IMR-90 (cell line): ENCODE results near the gene MCF2L2. TPM values are rescaled to one million over a fixed set of nuclear protein-coding genes. Genes with fewer than 3 reads are reported as not detected.

Experiments
- ATAC-seq: fragments of 200-7000 bp; cut with Tn5 transposase; 2 replicates; pipeline ENCODE4 v1.9.1; 2020; ENCODE audit warnings: low read depth, mild to moderate bottlenecking, moderate library complexity
- BruUV-seq: library from RNA; stranded (reverse); fragments of 400-500 nt; replicated peaks from 2 replicates; lab custom pipeline; 2021; lab: Mats Ljungman, UMichigan
- CTCF ChIA-PET: fragments of 300-600 bp; formaldehyde crosslinking; extraction: SDS; loops from one replicate; lab custom pipeline; 2021; ENCODE audit warnings: antibody characterized with exemption; lab: Yijun Ruan, JAX
- POLR2A ChIA-PET: fragments of 300-600 bp; sonication (Branson Sonifier 250); formaldehyde crosslinking; loops from one replicate; lab custom pipeline; 2022; ENCODE audit warnings: antibody characterized with exemption; ENCODE audit not compliant: unreplicated experiment; lab: Charles Lee
- DNase-seq: peaks from one replicate; pipeline ENCODE4 v3.0.0; 2013
- H2AFZ ChIP-seq: replicated peaks from 2 replicates; pipeline ENCODE3; 2013; ENCODE audit warnings: low read length, mild to moderate bottlenecking; ENCODE audit not compliant: poor library complexity
- H2AK5ac ChIP-seq: 2 replicates; pipeline ENCODE4 v1.6.1; 2013; ENCODE audit warnings: low read depth, low read length, inconsistent platforms
- H2AK9ac ChIP-seq: replicated peaks from 2 replicates; pipeline ENCODE3; 2013; ENCODE audit warnings: mild to moderate bottlenecking, low read depth, low read length, moderate library complexity; ENCODE audit not compliant: poor library complexity
- H2BK120ac ChIP-seq: 2 replicates; pipeline ENCODE4 v1.6.1; 2013; ENCODE audit warnings: low read depth, low read length, inconsistent platforms
- H2BK15ac ChIP-seq: 3 replicates; pipeline ENCODE4 v1.6.1; 2013; ENCODE audit warnings: low read depth, low read length, inconsistent platforms
- H2BK20ac ChIP-seq: 2 replicates; pipeline ENCODE4 v1.6.1; 2013; ENCODE audit warnings: low read depth, mild to moderate bottlenecking, inconsistent platforms, low read length, moderate library complexity
- H2BK5ac ChIP-seq: 2 replicates; pipeline ENCODE4 v1.6.1; 2013; ENCODE audit warnings: mild to moderate bottlenecking, low read depth, low read length, inconsistent platforms; ENCODE audit not compliant: poor library complexity, severe bottlenecking
- H3K14ac ChIP-seq: replicated peaks from 2 replicates; pipeline ENCODE4 v1.6.1; 2013; ENCODE audit warnings: low read depth, low read length, inconsistent platforms
- H3K18ac ChIP-seq: 2 replicates; pipeline ENCODE4 v1.6.1; 2013; ENCODE audit warnings: low read depth, low read length, control low read depth
- H3K23ac ChIP-seq: 2 replicates; pipeline ENCODE4 v1.6.1; 2013; ENCODE audit warnings: low read depth, low read length, inconsistent platforms
- H3K27ac ChIP-seq: 2 replicates; pipeline ENCODE4 v1.5.1; 2013; ENCODE audit warnings: mild to moderate bottlenecking, control low read depth, low read length; ENCODE audit not compliant: insufficient read depth
- H3K27me3 ChIP-seq: 2 replicates; pipeline ENCODE4 v1.6.1; 2013; ENCODE audit warnings: low read length; ENCODE audit not compliant: control insufficient read depth, insufficient read depth
- H3K36me3 ChIP-seq: 2 replicates; pipeline ENCODE4 v1.6.1; 2013; ENCODE audit warnings: low read length, mixed read lengths; ENCODE audit not compliant: control insufficient read depth, insufficient read depth
- H3K4ac ChIP-seq: 2 replicates; pipeline ENCODE4 v1.6.1; 2013; ENCODE audit warnings: low read depth, low read length, inconsistent platforms
- H3K4me1 ChIP-seq: 2 replicates; pipeline ENCODE4 v1.6.1; 2013; ENCODE audit warnings: low read length, mixed read lengths; ENCODE audit not compliant: control insufficient read depth, insufficient read depth
- H3K4me2 ChIP-seq: 2 replicates; pipeline ENCODE4 v1.6.1; 2013; ENCODE audit warnings: low read depth, mild to moderate bottlenecking, control low read depth, low read length, moderate library complexity
- H3K4me3 ChIP-seq: 2 replicates; pipeline ENCODE4 v1.5.1; 2013; ENCODE audit warnings: low read depth, mild to moderate bottlenecking, control low read depth, low read length, moderate library complexity; ENCODE audit not compliant: insufficient read depth
- H3K56ac ChIP-seq: 2 replicates; pipeline ENCODE4 v1.6.1; 2013; ENCODE audit warnings: low read length, inconsistent platforms; ENCODE audit not compliant: insufficient read depth; ENCODE audit errors: extremely low read depth
- H3K79me1 ChIP-seq, 2 experiments: 2 replicates each; pipeline ENCODE4 v1.6.1; 2013; ENCODE audit warnings: low read length in 2 of 2, inconsistent platforms in 1 of 2, low read depth in 1 of 2
- H3K9ac ChIP-seq: 2 replicates; pipeline ENCODE4 v1.6.1; 2013; ENCODE audit warnings: low read depth, low read length, control low read depth
- H3K9me1 ChIP-seq: 2 replicates; pipeline ENCODE4 v1.6.1; 2013; ENCODE audit warnings: low read length, inconsistent platforms; ENCODE audit not compliant: insufficient read depth
- H3K9me3 ChIP-seq: 2 replicates; pipeline ENCODE4 v1.6.1; 2013; ENCODE audit warnings: low read length; ENCODE audit not compliant: control insufficient read depth, insufficient read depth
- H4K20me1 ChIP-seq: 2 replicates; pipeline ENCODE4 v1.6.1; 2013; ENCODE audit warnings: low read length, inconsistent platforms; ENCODE audit not compliant: insufficient read depth
- H4K5ac ChIP-seq: 2 replicates; pipeline ENCODE4 v1.6.1; 2013; ENCODE audit warnings: mild to moderate bottlenecking, low read depth, low read length, control low read depth
- H4K8ac ChIP-seq, 2 experiments: 2 replicates each; pipeline ENCODE4 v1.6.1; 2013; ENCODE audit warnings: low read depth in 2 of 2, low read length in 2 of 2, control low read depth in 1 of 2, inconsistent platforms in 1 of 2
- H4K91ac ChIP-seq: 2 replicates; pipeline ENCODE4 v1.6.1; 2013; ENCODE audit warnings: low read depth, low read length, inconsistent platforms; ENCODE audit not compliant: insufficient read depth
- BHLHE40 ChIP-seq: fragments of 150-350 bp; IDR thresholded peaks from 2 replicates; pipeline ENCODE4 v1.6.1; 2016; ENCODE audit warnings: mild to moderate bottlenecking, low read depth, low read length
- CEBPB ChIP-seq: IDR thresholded peaks from 2 replicates; pipeline ENCODE4 v1.6.1; 2012; ENCODE audit warnings: low read depth, low read length, improper control_type of control experiment
- CHD1 ChIP-seq: IDR thresholded peaks from 2 replicates; pipeline ENCODE4 v1.6.1; 2012; ENCODE audit warnings: low read depth, low read length, improper control_type of control experiment
- CTCF ChIP-seq: conservative IDR thresholded peaks from 2 replicates; pipeline ENCODE4 v1.5.1; 2012; ENCODE audit warnings: mild to moderate bottlenecking, low read depth, low read length, improper control_type of control experiment
- ELK1 ChIP-seq: fragments of 150-350 bp; IDR thresholded peaks from 2 replicates; pipeline ENCODE4 v1.6.1; 2016; ENCODE audit warnings: low read depth, mild to moderate bottlenecking, low read length, moderate library complexity, borderline replicate concordance
- FOS ChIP-seq: fragments of 150-350 bp; IDR thresholded peaks from 2 replicates; pipeline ENCODE4 v1.6.1; 2016; ENCODE audit warnings: low read depth, low read length
- MAFK ChIP-seq: IDR thresholded peaks from 2 replicates; pipeline ENCODE4 v1.6.1; 2012; ENCODE audit warnings: low read depth, low read length, improper control_type of control experiment
- MAZ ChIP-seq: IDR thresholded peaks from 2 replicates; pipeline ENCODE4 v1.6.1; 2012; ENCODE audit warnings: low read depth, mild to moderate bottlenecking, low read length, improper control_type of control experiment, moderate library complexity, borderline replicate concordance
- MXI1 ChIP-seq: IDR thresholded peaks from 2 replicates; pipeline ENCODE4 v1.6.1; 2012; ENCODE audit warnings: low read depth, mild to moderate bottlenecking, low read length, moderate library complexity, borderline replicate concordance
- POLR2A ChIP-seq: IDR thresholded peaks from 2 replicates; pipeline ENCODE4 v1.6.1; 2012; ENCODE audit warnings: mild to moderate bottlenecking, low read depth, low read length
- RAD21 ChIP-seq: IDR thresholded peaks from 2 replicates; pipeline ENCODE4 v1.6.1; 2012; ENCODE audit warnings: low read length, improper control_type of control experiment
- RCOR1 ChIP-seq: IDR thresholded peaks from 2 replicates; pipeline ENCODE4 v1.6.1; 2012; ENCODE audit warnings: mild to moderate bottlenecking, low read length, improper control_type of control experiment; ENCODE audit not compliant: insufficient replicate concordance
- USF2 ChIP-seq: fragments of 150-350 bp; IDR thresholded peaks from 2 replicates; pipeline ENCODE4 v1.6.1; 2017; ENCODE audit warnings: mild to moderate bottlenecking, antibody characterized with exemption, low read length, low read depth
- WGBS, 2 experiments: methylation state at CpG; one replicate each; pipeline versions ENCODE4 v1.1.5 to v1.1.7; 2013; ENCODE audit warnings: missing lambda C conversion rate in 2 of 2; ENCODE audit not compliant: insufficient read length in 1 of 2; ENCODE audit errors: extremely low coverage in 2 of 2; 5-methylcytosine and 5-hydroxymethylcytosine counted together
- dilution Hi-C: fragments of 300-500 bp; cut with HindIII; formaldehyde crosslinking; loops from one replicate; pipeline ENCODE4 v1.14.3; 2018; ENCODE audit warnings: low sequenced_read_pairs; ENCODE audit not compliant: unreplicated experiment
- in situ Hi-C: fragments of 300-500 bp; cut with MboI; formaldehyde crosslinking; loops from 3 replicates; pipeline ENCODE4 v1.14.3; 2019; ENCODE audit warnings: low sequenced_read_pairs, inconsistent platforms, mixed read lengths
- intact Hi-C: fragments of 100-400 bp; cut with micrococcal nuclease; formaldehyde crosslinking; loops from 2 replicates; pipeline ENCODE4 v1.10.0; 2022
- polyA plus RNA-seq, 3 experiments: library from polyadenylated mRNA; depleted of rRNA; stranded (reverse); fragments of >200 nt; gene quantifications; 2 replicates each; pipeline ENCODE4 v1.2.3, GENCODE V29; 2012; ENCODE audit warnings: low replicate concordance in 1 of 3
- total RNA-seq: library from RNA; depleted of rRNA; stranded (reverse); fragments of >200 nt; gene quantifications from 2 replicates; pipeline ENCODE4 v1.2.3, GENCODE V29; 2012

MCF2L2 gene
- total and polyA plus RNA-seq, 2 of the 4 experiments (the other 2 are of a cell fraction): under 0.01 TPM; not detected in 1

GRCh38 chr3:183327343-183327742, 101.1 kb downstream of the MCF2L2 start:
- Histone ChIP-seq H2AFZ (no peak overlapping the region), H3K56ac (no peak overlapping the region), H3K27ac (no peak overlapping the region), H2BK20ac (no peak overlapping the region), H3K4ac (no peak overlapping the region), H3K9me3 (0 out of 2 replicates have a peak, but pooled peaks cover 2% of the 10 kb centered on the region), H2AK9ac (no peak overlapping the region), H3K36me3 (no peaks in the 10 kb centered on the region), H3K4me3 (no peak overlapping the region), H3K4me1 (no peaks in the 10 kb centered on the region), H4K91ac (no peak overlapping the region), H2BK120ac (no peak overlapping the region), H2BK5ac (no peak overlapping the region), H4K8ac (no peak overlapping the region), H4K20me1 (no peaks in the 10 kb centered on the region), H3K9me1 (no peaks in the 10 kb centered on the region), H3K14ac (no peak overlapping the region), H3K27me3 (peaks cover 22% of the 10 kb centered on the region), H3K23ac (no peak overlapping the region), H3K79me1 (no peaks in the 10 kb centered on the region), H2AK5ac (no peak overlapping the region), H3K18ac (no peak overlapping the region), H3K4me2 (no peak overlapping the region), H3K9ac (no peak overlapping the region), H2BK15ac (no peak overlapping the region), H4K5ac (no peak overlapping the region)
- TF ChIP-seq ELK1 (no peak), USF2 (no peak), BHLHE40 (no peak), CEBPB (no peak), RAD21 (no peak), MAZ (no peak), RCOR1 (no peak), CTCF (no peak), POLR2A (no peak), FOS (no peak), MXI1 (no peak), CHD1 (no peak), MAFK (no peak)
- in situ Hi-C loops: no loop called here
- dilution Hi-C loops: no loop called here
- DNase-seq: no peak
- WGBS, 2 experiments: 100% methylated on average over 3 of the region's 5 CpGs; no CpG with 5 or more reads in 1 of the 2 experiments
- no peak for ATAC-seq
- intact Hi-C loops: no loop called here
- CTCF ChIA-PET: no interaction called here
- POLR2A ChIA-PET: no interaction called here
- no TSS peak for BruUV-seq
